Colonic mucosa (tissue), 4 donors: ENCODE results near the gene BCORL1. TPM values are rescaled to one million over a fixed set of nuclear protein-coding genes. Genes with fewer than 3 reads are reported as not detected.

Experiments used
- DNase-seq: peaks from one replicate; pipeline ENCODE4 v3.0.0-alpha.2; 2020
- H3K27ac ChIP-seq: fragments of 200-600 bp; one replicate; pipeline ENCODE4 v1.8.0; 2021
- H3K27me3 ChIP-seq: fragments of 200-600 bp; one replicate; pipeline ENCODE4 v1.8.0; 2021
- H3K36me3 ChIP-seq: fragments of 200-600 bp; one replicate; pipeline ENCODE4 v1.8.0; 2021
- H3K4me1 ChIP-seq: fragments of 200-600 bp; one replicate; pipeline ENCODE4 v1.8.0; 2021; ENCODE audit warnings: mild to moderate bottlenecking
- H3K4me3 ChIP-seq: fragments of 200-600 bp; one replicate; pipeline ENCODE4 v1.8.0; 2021
- H3K9ac ChIP-seq, 2 donors: one replicate each; pipeline ENCODE4 v1.7.0; 2013; ENCODE audit warnings: control low read depth in 2 of 2, low read depth in 2 of 2, low read length in 2 of 2
- H3K9me3 ChIP-seq: fragments of 200-600 bp; one replicate; pipeline ENCODE4 v1.8.0; 2021
- CTCF ChIP-seq: fragments of 200-600 bp; IDR thresholded peaks from one replicate; pipeline ENCODE4 v1.8.0; 2022; ENCODE audit warnings: antibody characterized with exemption, mild to moderate bottlenecking
- intact Hi-C: fragments of 100-400 bp; cut with DNase I; formaldehyde crosslinking; loops from one replicate; pipeline ENCODE4 v1.14.1; 2022
- total RNA-seq, 2 donors: library from RNA; stranded (reverse); fragmentation: NEBNext Ultra II Directional in 1 of 2; extraction: Animal tissue kit (Norgen Biotek cat#: 25700) in 1 of 2; gene quantifications; one replicate each; pipeline ENCODE4 v1.2.1, GENCODE V29; 2021
- donor health status: healthy.
- donor health status: DM: no; HTN: no; CAD: no.
- donor health status: DM: no; HTN: no; CAD: no.

Gene BCORL1
- total RNA-seq, 2 donors from 2014 or later = 8.3 to 14.4 TPM

GRCh38 chrX:129953881-129954280, 28.6 kb upstream of the BCORL1 start:
- TF ChIP-seq CTCF = no peak
- H3K36me3 ChIP-seq = no peaks in the 10 kb centered on the region
- no peaks in the 10 kb centered on the region for H3K9me3 ChIP-seq
- H3K4me3 ChIP-seq = no peak overlapping the region
- no peak overlapping the region for H3K27ac ChIP-seq
- no peak overlapping the region for H3K9ac ChIP-seq
- DNase-seq = no peak
- intact Hi-C loops = no loop called here
- no peaks in the 10 kb centered on the region for H3K27me3 ChIP-seq
- no peaks in the 10 kb centered on the region for H3K4me1 ChIP-seq

GRCh38 chrX:129954804-129955203, 27.6 kb upstream of the BCORL1 start:
- intact Hi-C loops = no loop called here
- no peak overlapping the region for H3K9ac ChIP-seq
- no peak for TF ChIP-seq CTCF

GRCh38 chrX:129955682-129956081, 26.8 kb upstream of the BCORL1 start:
- Histone ChIP-seq H3K4me3 (no peak overlapping the region), H3K9me3 (no peaks in the 10 kb centered on the region), H3K36me3 (no peaks in the 10 kb centered on the region), H3K4me1 (no peaks in the 10 kb centered on the region), H3K27ac (no peak overlapping the region), H3K27me3 (no peaks in the 10 kb centered on the region), H3K9ac (no peak overlapping the region)
- no peak for TF ChIP-seq CTCF
- DNase-seq = no peak
- intact Hi-C loops = no loop called here

More at GRCh38 chrX:129954804-129955203, 27.6 kb upstream of the BCORL1 start:
- no peak for DNase-seq
- Histone ChIP-seq H3K27me3 (no peaks in the 10 kb centered on the region), H3K27ac (no peak overlapping the region), H3K4me3 (no peak overlapping the region), H3K36me3 (no peaks in the 10 kb centered on the region), H3K4me1 (no peaks in the 10 kb centered on the region), H3K9me3 (no peaks in the 10 kb centered on the region)

- intact Hi-C loops = no loop called here
- no peak for DNase-seq
- Histone ChIP-seq H3K4me1 (no peaks in the 10 kb centered on the region), H3K27ac (no peak overlapping the region), H3K9me3 (no peaks in the 10 kb centered on the region), H3K4me3 (no peak overlapping the region), H3K9ac (no peak overlapping the region), H3K27me3 (no peaks in the 10 kb centered on the region), H3K36me3 (no peaks in the 10 kb centered on the region)
- TF ChIP-seq CTCF = no peak
These were observed 26.3 kb upstream of the BCORL1 start for GRCh38 chrX:129956145-129956544.

- no peak for DNase-seq
- no peak for TF ChIP-seq CTCF
These were observed 25.7 kb upstream of the BCORL1 start for GRCh38 chrX:129956765-129957164.

More at GRCh38 chrX:129956765-129957164, 25.7 kb upstream of the BCORL1 start:
- intact Hi-C loops = no loop called here
- Histone ChIP-seq H3K4me3 (peak overlapping the region; percentile 27), H3K4me1 (no peaks in the 10 kb centered on the region), H3K27ac (peak overlapping the region; percentile 40), H3K27me3 (no peaks in the 10 kb centered on the region), H3K9ac (peak overlapping the region in 1 of 2 donors; percentile 50), H3K9me3 (no peaks in the 10 kb centered on the region), H3K36me3 (no peaks in the 10 kb centered on the region)
